NCI-H2227 (cell line): Measurements from ENCODE around the gene ARHGEF39.
"Not testable (repeated sequence)": the region's sequence is repeated elsewhere in the genome, so short reads cannot be mapped to it uniquely, and the experiment has no call there.

Source experiments
- DNase-seq: peaks from one replicate; lab custom pipeline; 2025; ENCODE audit not compliant: unreplicated experiment; lab: John Stamatoyannopoulos, UW

The ARHGEF39 gene

GRCh38 chr9:35628389-35628991 is 36.5 kb downstream of the ARHGEF39 start:
- no peak for DNase-seq

GRCh38 chr9:35627575-35627974 is 37.4 kb downstream of the ARHGEF39 start:
- no peak for DNase-seq

- no peak for DNase-seq
Observed at GRCh38 chr9:35619800-35620158, 45.2 kb downstream of the ARHGEF39 start.

GRCh38 chr9:35618854-35619799 is 45.9 kb downstream of the ARHGEF39 start:
- no peak for DNase-seq

GRCh38 chr9:35618325-35618727 is 46.7 kb downstream of the ARHGEF39 start, which contains the start of gene CD72:
TSS of gene CD72 (minus strand) at chr9:35618413. CDS start at chr9:35618303, 110 bp downstream.
- no peak for DNase-seq

- no peak for DNase-seq
Observed at GRCh38 chr9:35617548-35617947, 47.4 kb downstream of the ARHGEF39 start.

- peak; percentile 27 for DNase-seq
Observed at GRCh38 chr9:35616681-35617459, 48.1 kb downstream of the ARHGEF39 start.

GRCh38 chr9:35615981-35616680 is 48.9 kb downstream of the ARHGEF39 start:
- DNase-seq = no peak

- DNase-seq = no peak
Observed at GRCh38 chr9:35612843-35613242, 52.2 kb downstream of the ARHGEF39 start.

GRCh38 chr9:35612066-35612465 is 52.9 kb downstream of the ARHGEF39 start:
- DNase-seq = not testable (repeated sequence)

- DNase-seq = peak; percentile 31
Observed at GRCh38 chr9:35611230-35611797, 53.7 kb downstream of the ARHGEF39 start.

- no peak for DNase-seq
Observed at GRCh38 chr9:35609820-35610163, 55.2 kb downstream of the ARHGEF39 start.
